T-cell (primary cell): Measurements from ENCODE around the gene UBR1. TPM values are rescaled to one million over a fixed set of nuclear protein-coding genes. Genes with fewer than 3 reads are reported as not detected.
"Not testable (repeated sequence)": the region's sequence is repeated elsewhere in the genome, so short reads cannot be mapped to it uniquely, and the experiment has no call there.

Experiments
- ATAC-seq, 4 experiments: fragments of 200-7000 bp in 3 of 4; fragments of 150-1000 bp in 1 of 4; cut with Tn5 transposase; replicated peaks in 1 of 4; 1 replicate in 3 of 4; 2 replicates in 1 of 4; pipeline ENCODE4 v1.10.0; 2021; ENCODE audit warnings: moderate library complexity in 3 of 4, mild to moderate bottlenecking in 2 of 4, moderate number of reproducible peaks in 1 of 4
- CTCF ChIA-PET, 2 donors: fragments of 300-600 bp; sonication (Branson Sonifier 250); formaldehyde crosslinking; loops; one replicate each; lab custom pipeline; 2022; ENCODE audit warnings: antibody characterized with exemption in 2 of 2; lab: Charles Lee
- POLR2A ChIA-PET, 2 donors: fragments of 300-600 bp; sonication (Branson Sonifier 250); formaldehyde crosslinking; loops; one replicate each; lab custom pipeline; 2022; ENCODE audit warnings: antibody characterized with exemption in 2 of 2; lab: Charles Lee
- DNase-seq, 35 experiments: peaks; one replicate each; pipeline versions ENCODE4 v3.0.0 to v3.0.0-alpha.2; 2013 to 2023
- H3K27ac ChIP-seq: one replicate; pipeline ENCODE4 v1.5.1; 2013; ENCODE audit warnings: low read length
- H3K27me3 ChIP-seq, 2 experiments: replicated peaks in 1 of 2; 1 replicate in 1 of 2; 2 replicates in 1 of 2; pipeline versions ENCODE4 v1.6.1 to v1.7.0; 2013; ENCODE audit warnings: low read length in 1 of 2, mixed read lengths in 1 of 2; ENCODE audit not compliant: control insufficient read depth in 2 of 2, insufficient read depth in 2 of 2; ENCODE audit errors: extremely low read depth in 1 of 2
- H3K36me3 ChIP-seq, 2 donors: 1 replicate in 1 of 2; 2 replicates in 1 of 2; pipeline versions ENCODE4 v1.6.1 to v1.7.0; 2013; ENCODE audit warnings: low read length in 1 of 2; ENCODE audit not compliant: control insufficient read depth in 2 of 2, insufficient read depth in 1 of 2; ENCODE audit errors: extremely low read depth in 1 of 2
- H3K4me1 ChIP-seq, 2 experiments: 1 replicate in 1 of 2; 2 replicates in 1 of 2; pipeline versions ENCODE4 v1.6.1 to v1.7.0; 2013; ENCODE audit warnings: low read length in 2 of 2, mixed read lengths in 1 of 2; ENCODE audit not compliant: insufficient read depth in 2 of 2, control insufficient read depth in 1 of 2; ENCODE audit errors: extremely low read depth in 1 of 2
- H3K4me3 ChIP-seq, 2 donors: 1 replicate in 1 of 2; 2 replicates in 1 of 2; pipeline versions ENCODE4 v1.5.1 to v1.7.0; 2013; ENCODE audit warnings: mild to moderate bottlenecking in 2 of 2, low read length in 1 of 2, moderate library complexity in 1 of 2; ENCODE audit not compliant: control insufficient read depth in 1 of 2; ENCODE audit errors: extremely low read depth in 1 of 2
- H3K9me3 ChIP-seq: 2 replicates; pipeline ENCODE4 v1.7.0; 2013
- H3K27ac Mint-ChIP-seq, 2 donors: one replicate each; pipeline ENCODE4 v1.8.0; 2020 to 2021; ENCODE audit warnings: mild to moderate bottlenecking in 2 of 2, mixed read lengths in 2 of 2
- H3K27me3 Mint-ChIP-seq, 2 donors: one replicate each; pipeline ENCODE4 v1.8.0; 2021 to 2022; ENCODE audit warnings: mixed read lengths in 2 of 2
- H3K36me3 Mint-ChIP-seq: one replicate; pipeline ENCODE4 v1.8.0; 2021; ENCODE audit warnings: mixed read lengths
- H3K4me1 Mint-ChIP-seq, 3 donors: one replicate each; pipeline ENCODE4 v1.8.0; 2020 to 2022; ENCODE audit warnings: mixed read lengths in 3 of 3, mild to moderate bottlenecking in 1 of 3
- H3K4me3 Mint-ChIP-seq, 3 donors: one replicate each; pipeline ENCODE4 v1.8.0; 2020 to 2022; ENCODE audit warnings: mild to moderate bottlenecking in 3 of 3, mixed read lengths in 3 of 3, moderate library complexity in 3 of 3
- H3K9me3 Mint-ChIP-seq, 3 donors: one replicate each; pipeline ENCODE4 v1.8.0; 2020 to 2022; ENCODE audit warnings: mixed read lengths in 3 of 3
- WGBS: methylation state at CpG from one replicate; pipeline ENCODE4 v1.1.5; 2013; ENCODE audit warnings: missing lambda C conversion rate; ENCODE audit not compliant: insufficient coverage; 5-methylcytosine and 5-hydroxymethylcytosine counted together
- total RNA-seq, 35 experiments: library from RNA in 6 of 35; stranded (reverse) in 6 of 35; fragments of 120-200 nt in 1 of 35; gene quantifications; one replicate each; pipeline versions ENCODE4 v1.2.1 to v1.2.4 and lab custom pipeline; 2013 to 2026

UBR1 gene
- total RNA-seq, 5 donors from 2014 or later (not counting 1 experiment from before 2014, with no cell fraction given), result 35.0 to 55.6 (median 41.0) TPM

DNA sequence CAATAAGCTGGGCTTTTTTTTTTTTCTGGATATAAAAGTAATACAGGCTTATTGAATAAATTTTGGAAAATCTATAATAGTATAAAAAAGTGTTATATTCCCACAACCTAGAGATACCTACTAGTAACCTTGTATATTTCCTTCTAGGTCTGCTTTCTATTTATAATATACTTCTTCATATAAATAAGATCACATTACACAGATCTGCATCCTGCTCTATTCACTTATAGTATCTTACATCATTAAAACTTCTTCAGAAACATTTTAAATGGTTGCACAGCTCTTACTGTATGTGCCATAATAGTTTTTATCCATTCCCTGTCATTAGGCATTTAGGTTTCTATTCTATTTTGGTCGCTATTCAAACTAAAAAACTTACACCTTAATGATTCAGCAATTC, 98.3 kb downstream of the UBR1 start:
- ATAC-seq, result no peak
- no peak for DNase-seq
- H3K27ac Mint-ChIP-seq, result peak overlapping the region in 1 of 2 donors; percentile 4
- POLR2A ChIA-PET, result interaction anchor here in 1 of 2 donors (0.6 kb wide), 1 partner anchor 85 kb away, joined by 3 read pairs; no protein-coding TSS in a partner anchor
- Histone ChIP-seq H3K4me3 (no peak overlapping the region), H3K27ac (no peak overlapping the region), H3K27me3 (no peaks in the 10 kb centered on the region), H3K36me3 (peaks cover 2 to 49% of the 10 kb centered on the region in 2 donors), H3K4me1 (no peaks in the 10 kb centered on the region), H3K9me3 (no peaks in the 10 kb centered on the region)
- WGBS, result no CpG with 5 or more reads among the region's 1 CpG
- CTCF ChIA-PET, result interaction anchor here (0.5 to 0.7 kb wide), 2 partner anchors 11 to 13 kb away, joined by 3 read pairs; no protein-coding TSS in a partner anchor
- H3K27me3 Mint-ChIP-seq, result no peaks in the 10 kb centered on the region
- peaks cover 47% of the 10 kb centered on the region for H3K36me3 Mint-ChIP-seq
- no peaks in the 10 kb centered on the region for H3K9me3 Mint-ChIP-seq
- H3K4me1 Mint-ChIP-seq, result no peaks in the 10 kb centered on the region
- no peak overlapping the region for H3K4me3 Mint-ChIP-seq

DNA sequence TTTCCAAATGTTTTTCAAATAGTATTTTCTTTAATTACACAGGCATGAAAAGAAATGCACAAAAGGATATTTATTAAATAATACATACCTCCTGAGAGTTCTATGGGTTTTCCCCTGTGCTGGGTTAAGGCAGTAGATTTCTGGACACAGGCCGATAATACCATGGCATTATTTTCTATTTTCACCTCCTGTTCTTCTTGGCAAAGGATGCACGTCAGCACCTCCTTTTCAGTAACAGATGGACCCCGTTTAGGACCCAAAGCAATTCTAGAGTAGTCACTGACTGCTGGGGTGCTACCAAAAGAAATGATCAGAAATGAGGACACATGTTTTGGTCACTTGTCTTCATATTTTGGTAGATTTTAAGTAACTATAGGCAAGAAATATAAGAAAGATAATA, 98.8 kb downstream of the UBR1 start:
- Histone ChIP-seq H3K9me3 (no peaks in the 10 kb centered on the region), H3K36me3 (peaks cover 2 to 52% of the 10 kb centered on the region in 2 donors), H3K4me1 (no peaks in the 10 kb centered on the region), H3K27ac (no peak overlapping the region), H3K27me3 (no peaks in the 10 kb centered on the region), H3K4me3 (no peak overlapping the region)
- Mint-ChIP-seq H3K4me3 (no peak overlapping the region), H3K4me1 (no peaks in the 10 kb centered on the region), H3K27me3 (no peaks in the 10 kb centered on the region), H3K36me3 (peaks cover 49% of the 10 kb centered on the region), H3K27ac (no peak overlapping the region), H3K9me3 (no peaks in the 10 kb centered on the region)
- DNase-seq, result no peak
- ChIA-PET POLR2A (interaction anchor here (0.6 kb wide), 2 partner anchors 14 to 86 kb away, joined by 3 to 4 read pairs; no protein-coding TSS in a partner anchor), CTCF (interaction anchor here (0.5 to 0.7 kb wide), 2 partner anchors 12 to 13 kb away, joined by 3 read pairs; no protein-coding TSS in a partner anchor)
- ATAC-seq, result no peak
- no CpG with 5 or more reads among the region's 3 CpGs for WGBS

DNA sequence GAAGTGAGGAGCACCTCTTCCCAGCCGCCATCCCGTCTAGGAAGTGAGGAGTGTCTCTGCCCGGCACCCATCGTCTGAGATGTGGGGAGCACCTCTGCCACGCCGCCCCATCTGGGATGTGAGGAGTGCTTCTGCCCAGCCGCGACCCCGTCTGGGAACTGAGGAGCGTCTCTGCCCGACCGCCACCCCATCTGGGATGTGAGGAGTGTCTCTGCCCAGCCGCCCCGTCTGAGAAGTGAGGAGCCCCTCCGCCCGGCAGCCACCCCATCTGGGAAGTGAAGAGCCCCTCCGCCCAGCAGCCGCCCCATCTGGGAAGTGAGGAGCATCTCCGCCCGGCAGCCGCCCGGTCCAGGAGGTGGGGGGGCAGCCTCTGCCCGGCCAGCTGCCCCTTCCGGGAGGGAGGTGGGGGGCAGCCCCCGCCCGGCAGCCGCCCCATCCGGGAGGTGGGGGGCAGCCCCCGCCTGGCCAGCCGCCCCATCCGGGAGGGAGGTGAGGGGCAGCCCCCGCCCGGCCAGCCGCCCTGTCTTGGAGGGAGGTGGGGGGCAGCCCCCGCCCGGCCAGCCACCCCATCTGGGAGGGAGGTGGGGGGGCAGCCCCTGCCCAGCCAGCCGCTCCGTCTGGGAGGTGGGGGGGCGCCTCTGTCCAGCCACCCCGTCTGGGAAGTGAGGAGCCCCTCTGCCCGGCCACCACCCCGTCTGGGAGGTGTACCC, 100.8 kb downstream of the UBR1 start:
- DNase-seq, H3K9me3 ChIP-seq, H3K27me3 ChIP-seq, H3K27me3 Mint-ChIP-seq, POLR2A ChIA-PET, CTCF ChIA-PET, H3K27ac ChIP-seq, H3K9me3 Mint-ChIP-seq, ATAC-seq, H3K4me3 Mint-ChIP-seq, H3K27ac Mint-ChIP-seq, H3K4me1 ChIP-seq, H3K4me3 ChIP-seq, H3K4me1 Mint-ChIP-seq: not testable (repeated sequence)
- WGBS, result 99% methylated on average over 21 of the region's 42 CpGs
- H3K36me3 Mint-ChIP-seq, result peaks cover 41% of the 10 kb centered on the region
- H3K36me3 ChIP-seq, result peaks cover 2 to 41% of the 10 kb centered on the region in 2 donors

DNA sequence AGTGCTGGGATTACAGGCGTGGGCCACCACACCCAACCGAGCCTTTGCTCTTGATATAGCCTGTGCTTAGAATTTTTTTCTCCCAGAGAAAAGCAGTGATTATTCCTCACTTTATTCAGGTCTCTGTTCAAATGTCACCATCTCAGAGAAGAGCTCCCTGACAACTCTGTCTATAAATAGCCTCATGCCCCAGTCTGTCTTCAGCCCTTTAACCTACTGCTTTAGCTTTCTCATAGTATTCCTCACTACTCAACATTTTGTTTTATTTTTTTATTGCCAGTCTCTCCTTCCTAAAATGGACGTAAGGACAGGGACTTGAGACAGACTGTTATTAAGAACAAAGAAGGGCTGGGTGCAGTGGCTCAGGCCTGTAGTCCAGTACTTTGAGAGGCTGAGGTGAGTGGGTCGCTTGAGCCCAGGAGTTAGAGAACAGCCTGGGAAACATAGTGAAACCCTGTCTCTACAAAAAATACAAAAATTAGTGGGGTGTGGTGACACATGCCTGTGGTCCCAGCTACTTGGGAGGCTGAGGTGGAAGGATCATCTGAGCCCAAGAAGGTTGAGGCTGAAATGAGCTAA, 106.5 kb downstream of the UBR1 start:
- Histone ChIP-seq H3K27ac (no peak overlapping the region), H3K4me3 (no peak overlapping the region), H3K4me1 (no peaks in the 10 kb centered on the region), H3K36me3 (peaks cover 0 to 31% of the 10 kb centered on the region in 2 donors), H3K9me3 (no peaks in the 10 kb centered on the region), H3K27me3 (no peaks in the 10 kb centered on the region)
- H3K36me3 Mint-ChIP-seq, result peaks cover 44% of the 10 kb centered on the region
- POLR2A ChIA-PET, result no interaction called here
- H3K27ac Mint-ChIP-seq, result no peak overlapping the region
- no peaks in the 10 kb centered on the region for H3K27me3 Mint-ChIP-seq
- WGBS, result 100% methylated on average over 1 of the region's 4 CpGs
- H3K4me1 Mint-ChIP-seq, result no peaks in the 10 kb centered on the region
- no peaks in the 10 kb centered on the region for H3K9me3 Mint-ChIP-seq
- H3K4me3 Mint-ChIP-seq, result no peak overlapping the region
- no peak for ATAC-seq
- no peak for DNase-seq
- CTCF ChIA-PET, result no interaction called here

DNA sequence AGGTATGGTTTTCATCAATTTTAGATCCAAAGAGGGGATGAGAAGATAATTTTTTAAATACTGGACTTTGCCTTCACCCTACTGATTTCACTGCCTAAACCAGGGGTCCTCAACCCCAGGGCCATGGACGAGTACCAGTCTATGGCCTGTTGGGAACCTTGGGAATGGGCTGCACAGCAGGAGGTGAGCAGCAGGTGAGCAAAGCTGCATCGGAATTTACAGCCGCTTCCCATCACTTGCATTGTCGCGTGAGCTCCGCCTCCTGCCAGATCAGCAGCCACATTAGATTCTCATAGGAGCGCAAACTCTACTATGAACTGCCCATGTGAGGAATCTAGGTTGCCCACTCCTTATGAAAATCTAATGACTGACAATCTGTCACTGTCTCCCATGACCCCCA, 109.0 kb downstream of the UBR1 start:
- no peak for ATAC-seq
- Histone ChIP-seq H3K9me3 (no peaks in the 10 kb centered on the region), H3K4me3 (no peak overlapping the region), H3K4me1 (no peaks in the 10 kb centered on the region), H3K27me3 (no peaks in the 10 kb centered on the region), H3K27ac (no peak overlapping the region), H3K36me3 (peaks cover 3 to 18% of the 10 kb centered on the region in 2 donors)
- Mint-ChIP-seq H3K36me3 (peaks cover 37% of the 10 kb centered on the region), H3K9me3 (no peaks in the 10 kb centered on the region), H3K4me1 (no peaks in the 10 kb centered on the region), H3K27me3 (no peaks in the 10 kb centered on the region), H3K27ac (no peak overlapping the region), H3K4me3 (no peak overlapping the region)
- 96% methylated on average over 7 of the region's 7 CpGs for WGBS
- CTCF ChIA-PET, result no interaction called here
- POLR2A ChIA-PET, result no interaction called here
- no peak for DNase-seq

DNA sequence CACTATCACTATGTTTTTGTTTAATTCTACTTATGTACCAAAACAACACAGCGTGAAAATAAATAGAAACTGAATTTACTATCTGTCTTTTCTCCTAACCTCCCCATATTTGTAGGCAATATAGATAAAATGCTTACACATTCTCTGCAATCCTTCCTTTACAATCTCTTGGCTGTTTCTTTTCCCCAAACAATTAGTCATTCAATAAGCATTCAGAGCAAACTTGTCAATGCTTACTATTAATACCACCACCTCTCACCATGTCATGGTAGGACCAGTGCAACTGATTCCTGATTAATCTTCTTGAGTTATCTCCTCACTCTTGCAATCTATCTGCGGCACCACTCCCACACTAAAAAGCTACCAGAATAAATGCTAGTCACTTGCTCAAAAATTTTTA, 111.3 kb downstream of the UBR1 start:
- CTCF ChIA-PET, result interaction anchor here in 1 of 2 donors (0.7 kb wide), 2 partner anchors 13 to 71 kb away, joined by 3 to 9 read pairs; no protein-coding TSS in a partner anchor
- Mint-ChIP-seq H3K9me3 (no peaks in the 10 kb centered on the region), H3K27ac (no peak overlapping the region), H3K27me3 (no peaks in the 10 kb centered on the region), H3K4me3 (no peak overlapping the region), H3K36me3 (peaks cover 45% of the 10 kb centered on the region), H3K4me1 (no peaks in the 10 kb centered on the region)
- WGBS, result 100% methylated on average over 1 of the region's 2 CpGs
- Histone ChIP-seq H3K27me3 (no peaks in the 10 kb centered on the region), H3K4me1 (no peaks in the 10 kb centered on the region), H3K27ac (no peak overlapping the region), H3K4me3 (no peak overlapping the region), H3K9me3 (no peaks in the 10 kb centered on the region), H3K36me3 (peaks cover 3 to 19% of the 10 kb centered on the region in 2 donors)
- ATAC-seq, result no peak
- DNase-seq, result no peak
- POLR2A ChIA-PET, result no interaction called here
